NOMO-1 treated with dmso at 0.1 percent for 144 hours (cell line): ENCODE data around the gene FOXK2.
A peak's percentile ranks its signal among the peaks of the same experiment; 100 is the strongest.

Source experiments
- DNase-seq: peaks from one replicate; lab custom pipeline; 2025; ENCODE audit not compliant: unreplicated experiment; lab: John Stamatoyannopoulos, UW

The FOXK2 gene

GRCh38 chr17:82633343-82633742 lies 113.8 kb downstream of the FOXK2 start:
- DNase-seq = no peak

GRCh38 chr17:82636626-82637598 lies 117.4 kb downstream of the FOXK2 start:
- DNase-seq = no peak

- DNase-seq = no peak
Measured at GRCh38 chr17:82638183-82638773, 118.7 kb downstream of the FOXK2 start.

GRCh38 chr17:82639628-82640027 lies 120.1 kb downstream of the FOXK2 start:
- no peak for DNase-seq

DNA sequence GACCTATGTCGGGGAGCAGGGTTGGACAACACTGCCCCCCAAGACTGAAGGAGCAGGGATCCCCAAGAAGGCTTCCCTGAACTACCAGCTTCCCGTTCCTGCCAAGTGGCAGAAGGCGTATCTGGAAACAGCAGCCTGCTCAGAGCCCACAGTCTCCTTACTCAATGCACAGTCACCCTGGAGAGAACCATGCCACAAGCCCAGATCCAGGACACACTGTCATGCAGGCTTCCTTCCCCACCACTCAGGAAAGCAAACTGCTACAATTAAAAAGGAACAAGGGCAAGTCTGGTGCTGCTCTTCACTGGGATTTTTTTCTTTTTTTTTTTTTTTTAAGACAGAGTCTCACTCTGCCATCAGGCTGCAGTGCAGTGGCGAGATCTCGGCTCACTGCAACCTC lies 120.5 kb downstream of the FOXK2 start:
- no peak for DNase-seq

- DNase-seq = no peak
Measured at GRCh38 chr17:82642022-82642421, 122.5 kb downstream of the FOXK2 start.

DNA sequence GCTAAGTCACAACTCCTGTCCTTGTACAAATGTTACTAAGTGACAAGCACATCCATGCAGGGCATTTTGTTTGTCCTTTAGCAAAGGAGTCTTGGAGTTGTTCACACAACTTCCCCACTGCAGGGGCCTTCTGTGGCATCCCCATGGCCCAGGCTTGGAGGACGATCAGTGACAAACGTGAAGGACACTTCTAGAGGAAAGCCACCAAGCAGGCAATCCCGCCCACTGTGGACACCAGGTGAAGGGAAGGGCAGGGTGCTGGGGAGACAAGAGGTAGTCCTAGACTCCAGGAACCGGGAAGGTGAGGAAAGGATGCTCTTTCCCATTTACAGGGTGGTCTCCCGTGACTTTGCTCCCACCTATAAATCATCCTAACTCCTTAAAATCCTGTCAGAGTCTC lies 124.6 kb downstream of the FOXK2 start:
- DNase-seq = no peak

DNA sequence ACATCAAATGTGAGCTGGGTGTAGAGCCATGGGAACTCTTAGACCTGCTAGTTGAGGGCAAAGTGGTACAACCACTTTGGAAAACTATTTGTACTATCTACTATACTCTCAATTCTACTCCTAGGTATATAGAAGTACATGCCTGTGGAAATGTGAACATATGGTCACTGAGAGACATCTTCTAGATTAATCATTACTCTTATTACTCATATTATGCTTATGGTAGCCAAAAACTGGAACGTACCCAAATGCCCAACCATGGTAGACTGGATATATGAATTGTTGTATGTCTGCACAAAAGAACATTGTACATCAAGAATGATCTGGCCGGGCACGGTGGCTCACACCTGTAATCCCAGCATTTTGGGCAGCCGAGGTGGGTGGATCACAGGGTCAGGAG lies 126.0 kb downstream of the FOXK2 start:
- no peak for DNase-seq

DNA sequence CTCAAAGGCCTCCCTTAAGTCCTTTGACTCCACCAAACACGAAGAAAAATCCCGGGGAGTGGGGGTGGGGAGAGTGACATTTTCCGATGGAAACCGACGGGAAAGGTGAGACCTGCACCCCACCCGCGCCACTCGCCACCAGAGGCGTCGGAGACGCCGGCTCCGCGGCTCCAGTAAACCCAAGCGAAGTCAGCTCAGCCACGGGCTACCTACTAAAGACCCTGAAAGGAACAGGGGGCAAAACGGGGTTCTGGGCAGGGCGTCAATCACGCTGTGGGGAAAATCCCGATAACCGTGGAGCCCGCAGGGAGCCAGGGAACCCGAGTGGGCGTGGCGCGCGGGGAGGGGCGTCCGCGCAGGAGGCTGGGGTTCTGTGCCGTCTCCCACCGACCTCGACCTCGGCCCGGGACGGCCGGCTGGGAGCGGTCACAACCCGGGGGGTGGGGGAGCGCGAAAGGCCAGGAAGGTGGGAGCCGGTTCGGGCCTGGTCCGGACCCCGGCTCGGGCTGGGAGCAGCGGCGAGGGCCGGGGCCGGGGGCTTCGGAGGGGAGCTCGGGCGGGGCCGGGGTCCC lies 128.1 kb downstream of the FOXK2 start:
- no peak for DNase-seq

DNA sequence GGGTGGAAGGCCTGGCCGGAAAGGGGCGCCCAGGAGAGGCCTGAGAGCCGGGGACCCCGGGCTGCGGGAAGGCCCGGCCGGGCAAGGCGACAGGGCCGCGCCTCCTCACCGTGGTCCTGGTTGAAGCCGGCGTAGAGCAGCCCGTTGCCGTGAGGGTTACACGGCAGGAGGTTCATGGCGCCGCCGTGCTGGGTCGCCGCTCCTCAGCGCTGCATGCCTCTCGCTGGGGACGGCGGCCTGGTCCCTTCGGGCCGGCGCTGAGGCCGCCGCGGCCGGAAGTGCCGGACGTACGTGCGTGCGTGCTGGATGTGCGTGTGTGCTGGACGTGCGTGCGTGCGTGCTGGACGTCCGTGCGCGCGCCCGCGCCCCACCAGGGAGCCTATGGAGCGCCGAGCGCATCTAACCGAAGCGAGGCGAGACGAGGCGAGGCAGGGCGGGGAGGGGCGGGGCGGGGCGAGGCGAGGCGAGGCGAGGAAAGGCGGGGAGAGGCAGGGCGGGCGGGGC lies 128.7 kb downstream of the FOXK2 start, which contains the start of gene WDR45B:
Gene WDR45B (minus strand): TSS at position 280 of the 504 bp plus-strand sequence. CDS start 104 bp downstream, at position 176.
- peak; percentile 87 for DNase-seq

GRCh38 chr17:82648742-82649331 lies 129.3 kb downstream of the FOXK2 start:
- peak; percentile 2 for DNase-seq

DNA sequence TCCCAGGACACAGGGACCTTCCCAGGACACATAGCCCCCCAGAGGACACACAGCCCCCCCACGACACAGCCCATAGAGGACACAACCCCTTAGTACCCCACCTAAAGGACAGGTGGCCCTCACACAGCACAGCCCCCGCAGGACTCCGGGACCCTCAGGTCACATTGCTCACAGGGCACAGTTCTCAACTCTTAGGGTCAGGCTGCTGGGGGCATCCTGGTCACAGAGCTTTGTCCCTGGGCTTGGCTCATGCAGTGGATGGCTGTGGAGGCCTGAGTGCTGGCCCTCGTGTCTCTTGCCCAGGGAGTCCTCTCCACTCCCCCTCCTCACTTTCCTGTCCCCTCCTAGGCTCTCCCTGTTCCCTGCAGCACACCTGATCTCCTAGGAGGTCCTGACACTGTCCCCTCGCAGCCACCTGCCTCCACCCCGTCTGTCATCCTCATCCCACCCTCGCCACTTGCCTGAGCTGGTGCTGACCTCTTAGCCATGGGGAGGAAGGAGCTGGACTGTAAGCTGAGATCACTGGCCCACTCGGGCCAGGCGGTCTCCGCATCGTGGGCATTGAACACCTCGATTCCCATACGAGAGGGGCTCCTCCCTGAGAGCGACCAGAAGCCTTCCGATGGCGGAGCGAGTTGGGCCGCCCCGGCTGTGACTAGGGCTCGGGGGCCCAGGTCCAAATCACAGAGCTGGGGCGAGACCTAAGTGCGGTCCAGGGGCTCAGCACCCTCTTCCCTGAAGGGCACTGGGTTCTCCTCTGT lies 130.1 kb downstream of the FOXK2 start:
- DNase-seq = no peak

DNA sequence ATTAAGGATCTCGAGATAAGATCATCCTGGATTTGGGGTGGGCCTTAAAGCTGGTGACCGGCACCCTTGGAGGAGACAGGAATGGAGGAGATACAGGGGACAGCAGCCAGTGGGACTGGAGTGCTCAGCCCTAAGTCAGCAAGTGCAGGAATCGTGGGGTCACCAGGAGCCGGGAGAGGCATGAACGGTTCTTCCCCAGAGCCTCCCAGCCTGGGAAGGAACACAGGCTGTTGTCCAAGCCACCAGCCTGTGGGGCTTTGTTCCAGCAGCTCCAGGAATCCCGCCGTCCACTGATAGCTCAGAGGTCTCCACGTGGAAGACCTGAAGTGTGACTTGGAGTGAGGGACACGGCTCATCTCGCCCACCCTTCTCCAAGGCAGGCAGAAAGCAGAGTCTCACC lies 131.2 kb downstream of the FOXK2 start:
- DNase-seq = no peak

DNA sequence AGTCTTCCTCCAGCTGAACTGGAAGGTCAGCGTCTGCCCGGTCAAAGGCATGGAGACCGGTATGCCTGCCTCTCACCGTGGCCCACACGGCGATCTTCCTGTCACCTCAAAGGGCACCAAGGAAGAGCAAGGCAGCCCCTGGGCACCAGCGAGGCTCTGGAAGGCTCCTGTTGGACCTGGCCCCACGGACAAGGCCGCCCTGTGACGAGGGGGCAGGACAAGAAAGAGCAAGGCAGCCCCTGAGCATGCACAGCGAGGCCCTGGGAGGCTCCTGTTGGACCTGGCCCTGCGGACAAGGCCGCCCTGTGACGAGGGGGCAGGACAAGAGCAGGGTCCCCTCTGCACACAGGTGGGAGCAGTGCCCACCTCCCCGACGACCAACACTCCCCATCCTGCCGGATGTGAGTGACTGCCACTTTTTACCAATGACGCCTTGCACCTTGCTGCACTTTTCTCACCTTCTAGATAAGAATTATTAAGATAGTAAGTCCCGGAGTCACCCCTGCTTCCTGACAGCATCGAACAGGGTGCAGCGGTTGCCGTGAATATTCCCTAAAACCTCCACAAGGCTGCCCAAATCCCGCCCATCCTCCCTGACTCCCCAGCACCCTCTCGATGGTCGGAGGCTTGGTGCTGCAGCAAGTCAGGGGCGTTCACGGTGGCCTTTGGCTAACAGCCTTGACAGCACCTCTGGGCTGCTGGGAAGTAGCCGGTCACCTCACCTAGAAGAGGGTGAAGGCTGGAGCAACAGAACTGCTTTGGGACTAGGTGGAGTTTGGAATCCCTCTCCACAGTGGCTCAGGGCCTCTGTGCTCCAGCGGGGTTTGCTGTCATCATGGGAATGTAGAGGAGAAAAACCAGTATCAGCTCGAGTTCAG lies 134.4 kb downstream of the FOXK2 start:
- no peak for DNase-seq
